ENCODE data around the gene CACNA2D1.

DNA sequence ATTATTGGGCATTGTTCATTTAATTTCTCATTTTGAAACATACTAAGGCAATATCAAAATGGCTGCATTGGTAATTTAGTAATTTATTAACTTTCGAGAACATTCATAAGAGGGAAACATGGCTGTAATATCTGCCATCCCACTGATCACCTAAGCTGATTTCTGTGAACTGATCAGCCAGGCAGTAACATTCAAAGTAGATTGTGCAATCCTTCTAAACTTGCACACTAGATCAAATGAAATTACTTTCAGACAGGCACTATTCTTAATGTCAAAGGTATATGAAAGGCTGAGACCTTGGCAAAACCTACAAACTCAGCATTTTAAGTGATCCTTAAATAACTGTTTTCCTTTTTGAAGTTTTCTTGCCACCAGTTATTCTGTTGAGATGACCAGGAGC is 290.7 kb downstream of the CACNA2D1 start:
- TF ChIP-seq RARB (CRISPR knock-in tag; IDR thresholded peaks at IDR 0.05) (no peak), ARNTL (CRISPR knock-in tag; IDR thresholded peaks at IDR 0.05; ENCODE audit: borderline replicate concordance, low read depth) (no peak), ZNF8 (CRISPR knock-in tag; IDR thresholded peaks at IDR 0.05) (no peak), CREB5 (CRISPR knock-in tag; IDR thresholded peaks at IDR 0.05; ENCODE audit: low read depth) (no peak), ZFP30 (CRISPR knock-in tag; IDR thresholded peaks at IDR 0.05) (no peak), TOX (CRISPR knock-in tag; IDR thresholded peaks at IDR 0.05; ENCODE audit: borderline replicate concordance) (no peak), PATZ1 (CRISPR knock-in tag; IDR thresholded peaks at IDR 0.05; ENCODE audit: borderline replicate concordance) (no peak)

All from SK-N-SH treated with all-trans-retinoic acid at 6 μM for 48 hours (cell line).